H1 (cell line): ENCODE data around the gene IGSF9. TPM values are rescaled to one million over a fixed set of nuclear protein-coding genes. Genes with fewer than 3 reads are reported as not detected.

Experiments used
- CTCF ChIA-PET: fragments of 300-600 bp; sonication (Branson Sonifier 250); formaldehyde crosslinking; loops from one replicate; lab custom pipeline; 2021; ENCODE audit not compliant: partially characterized antibody; lab: Charles Lee
- POLR2A ChIA-PET: fragments of 300-600 bp; sonication (Branson Sonifier 250); formaldehyde crosslinking; loops from one replicate; lab custom pipeline; 2021; ENCODE audit warnings: inconsistent platforms; ENCODE audit not compliant: partially characterized antibody; lab: Charles Lee
- DNase-seq, 2 experiments: peaks; one replicate each; pipeline versions ENCODE4 v3.0.0 to v3.0.0-alpha.2; 2010 to 2022; ENCODE audit warnings: low spot score in 2 of 2, low read depth in 1 of 2, mixed read lengths in 1 of 2
- FAIRE-seq: peaks from 2 replicates; lab custom pipeline; 2011; peaks lifted over from hg19 to GRCh38; lab: Jason Lieb, UNC
- H2AFZ ChIP-seq: 2 replicates; pipeline ENCODE4 v1.8.1; 2012; ENCODE audit warnings: low read length, inconsistent platforms
- H2AK5ac ChIP-seq: 2 replicates; pipeline ENCODE4 v1.6.1; 2013; ENCODE audit warnings: low read depth, low read length
- H2BK120ac ChIP-seq: replicated peaks from 2 replicates; pipeline ENCODE3; 2013; ENCODE audit warnings: low read depth, low read length, inconsistent platforms
- H2BK12ac ChIP-seq: 2 replicates; pipeline ENCODE4 v1.6.1; 2013; ENCODE audit warnings: low read depth, low read length
- H2BK15ac ChIP-seq: 2 replicates; pipeline ENCODE4 v1.6.1; 2013; ENCODE audit warnings: low read length
- H2BK20ac ChIP-seq: 2 replicates; pipeline ENCODE4 v1.6.1; 2013; ENCODE audit warnings: low read length
- H2BK5ac ChIP-seq: 2 replicates; pipeline ENCODE4 v1.6.1; 2013; ENCODE audit warnings: low read depth, low read length
- H3K14ac ChIP-seq: 2 replicates; pipeline ENCODE4 v1.6.1; 2013; ENCODE audit warnings: inconsistent platforms; ENCODE audit not compliant: insufficient read length
- H3K18ac ChIP-seq: 2 replicates; pipeline ENCODE4 v1.6.1; 2013; ENCODE audit warnings: low read length; ENCODE audit errors: extremely low read depth
- H3K23ac ChIP-seq: 2 replicates; pipeline ENCODE4 v1.6.1; 2013; ENCODE audit warnings: inconsistent platforms; ENCODE audit not compliant: insufficient read length
- H3K23me2 ChIP-seq: 2 replicates; pipeline ENCODE4 v1.6.1; 2013; ENCODE audit warnings: low read depth, low read length
- H3K27ac ChIP-seq: 2 replicates; pipeline ENCODE4 v1.6.1; 2011; ENCODE audit warnings: low read depth, low read length, inconsistent platforms
- H3K27me3 ChIP-seq, 4 experiments: replicated peaks in 1 of 4; 1 replicate in 1 of 4; 2 replicates in 3 of 4; pipeline versions ENCODE4 v1.6.1 to v1.8.1; 2011 to 2013; ENCODE audit warnings: low read length in 3 of 4, mild to moderate bottlenecking in 3 of 4, inconsistent platforms in 2 of 4, mixed read lengths in 2 of 4, moderate library complexity in 1 of 4; ENCODE audit not compliant: control insufficient read depth in 3 of 4, insufficient read depth in 3 of 4; ENCODE audit errors: extremely low read depth in 1 of 4
- H3K36me3 ChIP-seq, 4 experiments: 2 replicates each; pipeline versions ENCODE4 v1.6.1 to v1.8.1; 2011 to 2013; ENCODE audit warnings: mild to moderate bottlenecking in 4 of 4, low read length in 3 of 4, moderate library complexity in 2 of 4, control low read depth in 1 of 4, inconsistent platforms in 1 of 4; ENCODE audit not compliant: insufficient read depth in 4 of 4, control insufficient read depth in 2 of 4
- H3K4ac ChIP-seq: replicated peaks from 2 replicates; pipeline ENCODE3; 2013; ENCODE audit warnings: low read length, low read depth, mixed read lengths, inconsistent platforms; ENCODE audit not compliant: insufficient read length
- H3K4me1 ChIP-seq, 4 experiments: replicated peaks in 1 of 4; 1 replicate in 1 of 4; 2 replicates in 3 of 4; pipeline versions ENCODE4 v1.6.1 to v1.8.1; 2011 to 2013; ENCODE audit warnings: low read length in 3 of 4, inconsistent platforms in 2 of 4, mixed read lengths in 1 of 4; ENCODE audit not compliant: insufficient read depth in 4 of 4, control insufficient read depth in 3 of 4
- H3K4me2 ChIP-seq, 2 experiments: 2 replicates each; pipeline versions ENCODE4 v1.6.1 to v1.8.1; 2011 to 2013; ENCODE audit warnings: low read depth in 2 of 2, low read length in 2 of 2, control low read depth in 1 of 2, inconsistent platforms in 1 of 2, mild to moderate bottlenecking in 1 of 2; ENCODE audit not compliant: insufficient read depth in 1 of 2
- H3K4me3 ChIP-seq, 4 experiments: fragments of 200-600, 300-600 bp in 1 of 4; sonication (generic), shearing (Covaris generic), sonication (Bioruptor Twin) in 1 of 4; 2 replicates each; pipeline versions ENCODE4 v1.5.1 to v1.8.1; 2011 to 2016; ENCODE audit warnings: low read length in 4 of 4, low read depth in 3 of 4, control low read depth in 2 of 4, inconsistent platforms in 2 of 4, mild to moderate bottlenecking in 2 of 4, mixed read lengths in 1 of 4, moderate library complexity in 1 of 4; ENCODE audit not compliant: insufficient read depth in 2 of 4; ENCODE audit errors: extremely low read depth in 1 of 4
- H3K56ac ChIP-seq: replicated peaks from 2 replicates; pipeline ENCODE3; 2013; ENCODE audit warnings: low read depth, mild to moderate bottlenecking, mixed read lengths, low read length, inconsistent platforms; ENCODE audit not compliant: insufficient read length
- H3K79me1 ChIP-seq: 2 replicates; pipeline ENCODE4 v1.6.1; 2013; ENCODE audit warnings: low read depth, low read length, control low read depth
- H3K79me2 ChIP-seq, 2 experiments: 2 replicates each; pipeline versions ENCODE4 v1.6.1 to v1.8.1; 2012 to 2013; ENCODE audit warnings: low read length in 2 of 2, mild to moderate bottlenecking in 2 of 2, inconsistent platforms in 1 of 2; ENCODE audit not compliant: insufficient read depth in 2 of 2, control insufficient read depth in 1 of 2
- H3K9ac ChIP-seq, 4 experiments: replicated peaks in 1 of 4; 1 replicate in 1 of 4; 2 replicates in 3 of 4; pipeline versions ENCODE4 v1.6.1 to v1.8.1; 2011 to 2013; ENCODE audit warnings: low read depth in 3 of 4, low read length in 3 of 4, control low read depth in 2 of 4, mild to moderate bottlenecking in 2 of 4, moderate library complexity in 2 of 4, inconsistent platforms in 1 of 4; ENCODE audit errors: extremely low read depth in 1 of 4
- H3K9me3 ChIP-seq, 2 experiments: 2 replicates each; pipeline versions ENCODE4 v1.6.1 to v1.8.1; 2012 to 2013; ENCODE audit warnings: mild to moderate bottlenecking in 2 of 2, moderate library complexity in 2 of 2, control low read depth in 1 of 2, inconsistent platforms in 1 of 2, low read depth in 1 of 2, low read length in 1 of 2, mixed read lengths in 1 of 2; ENCODE audit not compliant: insufficient read depth in 2 of 2
- H4K20me1 ChIP-seq, 2 experiments: replicated peaks in 1 of 2; 2 replicates each; pipeline versions ENCODE3 to v1.8.1; 2011 to 2013; ENCODE audit warnings: inconsistent platforms in 2 of 2, low read length in 2 of 2, mild to moderate bottlenecking in 1 of 2; ENCODE audit not compliant: insufficient read depth in 2 of 2, control insufficient read depth in 1 of 2
- H4K5ac ChIP-seq: 2 replicates; pipeline ENCODE4 v1.6.1; 2013; ENCODE audit warnings: low read length, low read depth, mixed read lengths, inconsistent platforms; ENCODE audit not compliant: insufficient read length
- H4K8ac ChIP-seq: 2 replicates; pipeline ENCODE4 v1.8.0; 2013; ENCODE audit warnings: mild to moderate bottlenecking, moderate library complexity, low read length, inconsistent platforms; ENCODE audit not compliant: insufficient read depth; ENCODE audit errors: extremely low read depth
- H4K91ac ChIP-seq: replicated peaks from 2 replicates; pipeline ENCODE3; 2013; ENCODE audit warnings: low read length, mixed read lengths, inconsistent platforms; ENCODE audit not compliant: insufficient read length
- BRCA1 ChIP-seq: IDR thresholded peaks from 2 replicates; pipeline ENCODE4 v1.6.1; 2012; ENCODE audit warnings: low read depth, low read length, improper control_type of control experiment
- CHD2 ChIP-seq: IDR thresholded peaks from 2 replicates; pipeline ENCODE4 v1.6.1; 2012; ENCODE audit warnings: low read length, improper control_type of control experiment
- EZH2 ChIP-seq: fragments of 200-600 bp; sonication (generic); IDR thresholded peaks from 2 replicates; pipeline ENCODE4 v1.7.1; 2012; ENCODE audit warnings: low read depth, mild to moderate bottlenecking, moderate library complexity, low read length, inconsistent platforms; ENCODE audit not compliant: severe bottlenecking
- KDM4A ChIP-seq: IDR thresholded peaks from one replicate; pipeline ENCODE4 v1.7.1; 2012; ENCODE audit warnings: low read depth, mild to moderate bottlenecking, moderate library complexity, low read length, inconsistent platforms; ENCODE audit not compliant: severe bottlenecking
- SIRT6 ChIP-seq: IDR thresholded peaks from one replicate; pipeline ENCODE4 v1.7.1; 2012; ENCODE audit warnings: low read length, inconsistent platforms
- TBP ChIP-seq: IDR thresholded peaks from 2 replicates; pipeline ENCODE4 v1.6.1; 2011; ENCODE audit warnings: low read depth, low read length, improper control_type of control experiment
- YY1 ChIP-seq: IDR thresholded peaks from 2 replicates; pipeline ENCODE4 v1.6.1; 2011; ENCODE audit warnings: low read depth, mild to moderate bottlenecking, low read length
- WGBS, 2 experiments: shearing (Covaris generic) in 1 of 2; methylation state at CpG; one replicate each; pipeline versions ENCODE4 v1.1.6 to v1.1.7; 2013 to 2015; ENCODE audit warnings: low lambda C conversion rate in 2 of 2, mixed read lengths in 2 of 2, inconsistent platforms in 1 of 2, low coverage in 1 of 2, missing lambda C conversion rate in 1 of 2; ENCODE audit not compliant: insufficient replicate concordance in 2 of 2, insufficient coverage in 1 of 2, insufficient read length in 1 of 2; ENCODE audit errors: extremely low coverage in 1 of 2, missing lambda C conversion rate in 1 of 2; 5-methylcytosine and 5-hydroxymethylcytosine counted together
- polyA plus RNA-seq, 7 experiments: library from polyadenylated mRNA; depleted of rRNA in 3 of 7; stranded (reverse) in 5 of 7; unstranded in 2 of 7; fragments of >200 nt in 5 of 7; fragments of 200-250 nt in 2 of 7; gene quantifications; 1 replicate in 5 of 7; 2 replicates in 1 of 7; 4 replicates in 1 of 7; pipeline versions ENCODE4 v1.2.1 to v1.2.3, GENCODE V29; 2011 to 2013; ENCODE audit warnings: missing spikeins in 2 of 7, mixed read lengths in 2 of 7
- total RNA-seq: library from RNA; stranded (reverse); fragmentation: NEBNext Ultra II Directional; extraction: Animal tissue kit (Norgen Biotek cat#: 25700); gene quantifications from 2 replicates; pipeline ENCODE4 v1.2.1, GENCODE V29; 2021
- TF ChIP-seq, protein P1 (sequence below): IDR thresholded peaks from 2 replicates; pipeline ENCODE4 v1.6.1; 2011; ENCODE audit warnings: low read depth, mild to moderate bottlenecking, low read length; ENCODE audit not compliant: insufficient read depth
- TF ChIP-seq, protein P2 (sequence below), 3 experiments: IDR thresholded peaks; 1 replicate in 2 of 3; 2 replicates in 1 of 3; pipeline versions ENCODE4 v1.5.1 to v1.6.1; 2011; ENCODE audit warnings: low read length in 3 of 3, mild to moderate bottlenecking in 3 of 3, inconsistent platforms in 2 of 3, low read depth in 1 of 3, moderate library complexity in 1 of 3; ENCODE audit not compliant: insufficient read depth in 1 of 3; ENCODE audit errors: control extremely low read depth in 1 of 3

IGSF9 gene
- total and polyA plus RNA-seq, 2 of the 8 experiments (the other 6 are each of a cell fraction or from before 2014, with no cell fraction given): 10.9 to 28.1 TPM

DNA sequence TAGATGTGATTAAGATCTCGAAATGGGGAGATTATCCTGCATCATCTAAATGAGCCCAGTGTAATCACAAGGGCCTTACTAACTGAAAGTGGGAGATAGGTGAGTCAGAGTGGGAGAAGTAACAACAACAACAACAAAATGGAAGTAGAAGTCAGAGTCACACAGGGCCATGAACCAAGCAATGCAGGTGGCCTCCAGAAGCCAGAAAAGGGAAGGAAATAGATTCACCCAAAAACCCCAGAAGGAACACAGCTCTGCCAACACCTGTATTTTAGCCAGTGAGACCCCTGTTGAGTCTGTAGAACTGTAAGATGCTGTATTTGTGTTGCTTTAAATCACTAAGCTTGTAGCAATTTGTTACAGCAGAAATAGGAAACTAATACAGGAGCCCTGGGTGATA is 24.2 kb downstream of the IGSF9 start:
- peaks cover 5 to 27% (median 17%) of the 10 kb centered on the region in 4 experiments for H3K4me1 ChIP-seq
- H3K23me2 ChIP-seq: peaks cover 17% of the 10 kb centered on the region; the same call in 1 of the 2 replicates
- no peak overlapping the region for H3K4ac ChIP-seq
- H2BK5ac ChIP-seq: no peak overlapping the region
- H3K36me3 ChIP-seq: peaks cover 0 to 16% (median 2%) of the 10 kb centered on the region in 4 experiments; a peak in 4 of 8 replicates
- 67% methylated on average over 1 of the region's 1 CpG; no CpG with 5 or more reads in 1 of the 2 experiments for WGBS, 2 experiments
- H3K56ac ChIP-seq: no peak overlapping the region
- peaks cover 3% of the 10 kb centered on the region for H3K79me1 ChIP-seq
- H2BK20ac ChIP-seq: no peak overlapping the region
- ChIA-PET CTCF (interaction anchor here (0.7 to 7.3 kb wide), 12 partner anchors 9 to 124 kb away, joined by 3 to 53 read pairs (median 3); no protein-coding TSS in a partner anchor), POLR2A (interaction anchor here (0.9 to 2.0 kb wide), 2 partner anchors 23 to 110 kb away, joined by 4 to 7 read pairs; partner anchors contain the start of gene PIGM)
- peaks cover 0 to 12% of the 10 kb centered on the region in 2 experiments; a peak in 2 of 4 replicates for H3K79me2 ChIP-seq
- no peak overlapping the region for H2BK120ac ChIP-seq
- no peak overlapping the region for H3K9ac ChIP-seq
- H3K4me3 ChIP-seq: no peak overlapping the region
- FAIRE-seq (no peak), DNase-seq (no peak)
- H4K5ac ChIP-seq: no peak overlapping the region
- no peak overlapping the region for H4K91ac ChIP-seq
- no peak overlapping the region for H3K23ac ChIP-seq
- peaks cover 0 to 17% (median 8%) of the 10 kb centered on the region in 4 experiments; a peak in 5 of 7 replicates for H3K27me3 ChIP-seq
- no peak overlapping the region for H2AFZ ChIP-seq
- H3K18ac ChIP-seq: no peak overlapping the region
- H2AK5ac ChIP-seq: no peak overlapping the region
- H2BK15ac ChIP-seq: no peak overlapping the region
- no peak overlapping the region for H3K14ac ChIP-seq
- H3K4me2 ChIP-seq: no peak overlapping the region
- peaks cover 0 to 3% of the 10 kb centered on the region in 2 experiments for H4K20me1 ChIP-seq
- no peak for TF ChIP-seq TBP
- TF ChIP-seq CHD2: no peak
- TF ChIP-seq, protein P1, sequence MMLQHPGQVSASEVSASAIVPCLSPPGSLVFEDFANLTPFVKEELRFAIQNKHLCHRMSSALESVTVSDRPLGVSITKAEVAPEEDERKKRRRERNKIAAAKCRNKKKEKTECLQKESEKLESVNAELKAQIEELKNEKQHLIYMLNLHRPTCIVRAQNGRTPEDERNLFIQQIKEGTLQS: no peak
- TF ChIP-seq YY1: no peak
- TF ChIP-seq KDM4A: no peak
- no peak for TF ChIP-seq SIRT6
- TF ChIP-seq, protein P2, sequence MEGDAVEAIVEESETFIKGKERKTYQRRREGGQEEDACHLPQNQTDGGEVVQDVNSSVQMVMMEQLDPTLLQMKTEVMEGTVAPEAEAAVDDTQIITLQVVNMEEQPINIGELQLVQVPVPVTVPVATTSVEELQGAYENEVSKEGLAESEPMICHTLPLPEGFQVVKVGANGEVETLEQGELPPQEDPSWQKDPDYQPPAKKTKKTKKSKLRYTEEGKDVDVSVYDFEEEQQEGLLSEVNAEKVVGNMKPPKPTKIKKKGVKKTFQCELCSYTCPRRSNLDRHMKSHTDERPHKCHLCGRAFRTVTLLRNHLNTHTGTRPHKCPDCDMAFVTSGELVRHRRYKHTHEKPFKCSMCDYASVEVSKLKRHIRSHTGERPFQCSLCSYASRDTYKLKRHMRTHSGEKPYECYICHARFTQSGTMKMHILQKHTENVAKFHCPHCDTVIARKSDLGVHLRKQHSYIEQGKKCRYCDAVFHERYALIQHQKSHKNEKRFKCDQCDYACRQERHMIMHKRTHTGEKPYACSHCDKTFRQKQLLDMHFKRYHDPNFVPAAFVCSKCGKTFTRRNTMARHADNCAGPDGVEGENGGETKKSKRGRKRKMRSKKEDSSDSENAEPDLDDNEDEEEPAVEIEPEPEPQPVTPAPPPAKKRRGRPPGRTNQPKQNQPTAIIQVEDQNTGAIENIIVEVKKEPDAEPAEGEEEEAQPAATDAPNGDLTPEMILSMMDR (IDR thresholded peaks at IDR 0.05; ENCODE audit: control extremely low read depth in 1 of 3, insufficient read depth in 1 of 3, low read depth in 1 of 3, low read length in 3 of 3): no peak
- no peak for TF ChIP-seq EZH2
- TF ChIP-seq BRCA1: no peak
- H4K8ac ChIP-seq: no peak overlapping the region
- H3K9me3 ChIP-seq: no peaks in the 10 kb centered on the region
- no peak overlapping the region for H2BK12ac ChIP-seq
- H3K27ac ChIP-seq: no peak overlapping the region
